Activated CD4-positive, alpha-beta T cell treated with anti-CD3 and anti-CD28 coated beads, Interleukin-2, Interleukin-6, amounts not matched to agents 100 ng/mL and 50 ng/mL, durations not matched to agents 16 hours and 8 hours (primary cell): ENCODE measurements around the gene TRAPPC13.
"Not testable (repeated sequence)": the region's sequence is repeated elsewhere in the genome, so short reads cannot be mapped to it uniquely, and the experiment has no call there.

Experiments
- DNase-seq: peaks from one replicate; pipeline ENCODE4 v3.0.0-alpha.2; 2020

TRAPPC13 gene, protein sequence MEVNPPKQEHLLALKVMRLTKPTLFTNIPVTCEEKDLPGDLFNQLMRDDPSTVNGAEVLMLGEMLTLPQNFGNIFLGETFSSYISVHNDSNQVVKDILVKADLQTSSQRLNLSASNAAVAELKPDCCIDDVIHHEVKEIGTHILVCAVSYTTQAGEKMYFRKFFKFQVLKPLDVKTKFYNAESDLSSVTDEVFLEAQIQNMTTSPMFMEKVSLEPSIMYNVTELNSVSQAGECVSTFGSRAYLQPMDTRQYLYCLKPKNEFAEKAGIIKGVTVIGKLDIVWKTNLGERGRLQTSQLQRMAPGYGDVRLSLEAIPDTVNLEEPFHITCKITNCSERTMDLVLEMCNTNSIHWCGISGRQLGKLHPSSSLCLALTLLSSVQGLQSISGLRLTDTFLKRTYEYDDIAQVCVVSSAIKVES

GRCh38 chr5:65624571-65625555 is at the start of gene TRAPPC13, which contains the start of gene SHLD3:
TRAPPC13 (plus strand) TSS chr5:65625027; CDS start chr5:65625061, 34 bp downstream.
SHLD3 (plus strand) TSS chr5:65625027; CDS start chr5:65629588, 4,561 bp downstream.
- DNase-seq, result peak; percentile 87

DNA sequence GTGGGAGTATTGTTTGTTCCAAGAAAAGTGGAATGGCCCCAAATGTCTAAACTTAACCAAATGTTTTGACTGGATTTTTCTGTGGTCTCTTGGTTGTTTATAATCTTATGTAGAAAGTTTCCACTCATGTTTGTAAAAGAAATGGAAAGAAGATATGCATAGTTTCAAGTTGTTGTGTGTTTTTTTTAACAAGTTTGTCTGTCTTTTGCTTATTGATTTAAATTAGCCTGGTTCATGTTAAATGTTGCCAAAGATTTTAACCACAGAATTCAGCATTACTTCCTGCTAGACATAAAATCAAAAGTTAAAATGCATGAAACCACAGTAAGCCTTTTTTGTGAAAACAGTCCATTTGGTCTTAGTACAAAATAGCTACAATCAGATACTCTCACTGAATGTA is 47.7 kb upstream of the TRAPPC13 start:
- DNase-seq, result no peak

DNA sequence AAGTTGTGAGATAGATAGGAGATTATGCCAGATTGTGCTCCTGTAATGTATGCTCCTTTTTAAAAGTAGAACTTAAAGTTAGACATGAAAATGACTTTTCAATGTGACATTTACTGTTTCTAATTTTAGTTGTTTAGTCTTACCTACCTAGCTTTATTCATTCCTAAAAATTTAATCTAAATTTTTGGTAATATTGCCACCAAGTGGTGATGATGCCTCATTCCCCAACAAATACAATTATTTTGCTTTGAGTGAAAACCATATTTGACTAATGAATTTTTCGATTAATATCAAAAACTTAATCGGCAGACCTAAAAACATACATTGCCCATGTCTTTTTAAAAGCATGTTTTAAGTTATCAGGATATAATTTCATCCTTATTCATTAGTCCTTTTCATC is 36.1 kb upstream of the TRAPPC13 start:
- no peak for DNase-seq

DNA sequence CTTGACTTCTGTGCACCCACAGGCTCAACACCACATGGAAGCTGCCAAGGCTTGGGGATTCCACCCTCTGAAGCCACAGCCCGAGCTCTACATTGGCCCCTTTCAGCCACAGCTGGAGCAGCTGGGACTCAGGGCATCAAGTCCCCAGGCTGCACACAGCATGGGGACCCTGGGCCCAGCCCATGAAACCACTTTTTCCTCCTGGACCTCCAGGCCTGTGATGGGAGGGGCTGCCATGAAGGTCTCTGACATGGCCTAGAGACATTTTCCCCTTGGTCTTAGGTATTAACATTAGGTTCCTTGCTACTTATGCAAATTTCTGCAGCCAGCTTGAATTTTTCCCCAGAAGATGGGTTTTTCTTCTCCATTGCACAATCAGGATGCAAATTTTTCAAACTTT is 23.1 kb upstream of the TRAPPC13 start:
- not testable (repeated sequence) for DNase-seq

DNA sequence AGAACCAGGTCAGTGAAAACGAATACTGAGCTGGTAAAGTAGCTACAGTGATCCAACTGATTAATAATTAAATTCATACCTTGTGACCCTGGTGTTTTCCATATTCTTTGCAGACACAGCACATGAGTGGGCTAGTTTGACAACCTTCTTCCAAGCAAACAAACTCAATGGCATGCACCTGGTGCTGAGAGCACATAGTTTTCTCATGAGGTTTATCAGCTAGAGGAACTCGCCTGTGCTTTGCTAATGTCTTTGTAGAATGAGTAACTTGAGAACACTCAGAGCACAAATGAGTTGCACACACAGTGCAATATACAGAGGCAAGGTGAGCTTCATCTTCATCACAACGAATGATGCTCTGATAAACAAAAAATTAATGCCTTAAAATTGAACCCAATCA is 13.3 kb upstream of the TRAPPC13 start:
- DNase-seq, result no peak

- DNase-seq, result no peak
Observed at GRCh38 chr5:65612298-65612907, 12.4 kb upstream of the TRAPPC13 start.

DNA sequence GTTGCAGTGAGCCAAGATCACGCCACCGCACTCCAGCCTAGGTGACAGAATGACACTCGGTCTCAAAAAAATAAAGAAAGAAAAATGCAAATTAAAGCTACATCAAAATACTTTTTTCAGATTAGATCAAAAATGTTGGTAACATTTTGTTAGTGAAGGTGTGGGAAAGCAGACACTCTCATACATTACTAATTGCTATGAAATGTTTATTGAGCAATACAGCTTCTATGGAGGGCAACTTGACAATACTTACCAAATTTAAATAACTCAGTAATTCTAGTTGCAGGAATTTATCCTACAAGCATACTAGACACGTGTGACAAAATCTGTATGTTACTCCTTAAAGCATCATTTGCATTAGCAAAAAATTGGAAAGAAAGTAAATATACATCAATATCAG is 4.8 kb upstream of the TRAPPC13 start:
- DNase-seq, result no peak

- DNase-seq, result not testable (repeated sequence)
Observed at GRCh38 chr5:65621961-65622360, 2.9 kb upstream of the TRAPPC13 start.

DNA sequence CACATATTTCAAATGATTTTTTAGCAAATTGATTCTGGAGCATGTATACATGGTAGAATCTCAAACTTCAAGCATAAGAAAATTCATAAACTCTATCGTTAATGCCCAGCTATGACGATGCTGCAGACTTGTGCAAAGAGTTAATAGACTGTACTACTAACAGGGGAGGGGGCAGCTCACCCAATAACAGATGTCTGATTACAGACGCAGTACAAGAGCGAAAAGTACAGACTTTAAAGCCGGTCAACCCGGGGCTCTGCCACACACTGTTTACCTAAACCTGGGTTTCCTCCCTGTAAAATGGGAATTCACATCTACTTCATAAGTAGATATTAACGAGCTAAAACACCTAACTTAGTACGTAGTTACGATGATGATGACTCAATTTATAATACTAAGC is 1.3 kb upstream of the TRAPPC13 start:
- no peak for DNase-seq

DNA sequence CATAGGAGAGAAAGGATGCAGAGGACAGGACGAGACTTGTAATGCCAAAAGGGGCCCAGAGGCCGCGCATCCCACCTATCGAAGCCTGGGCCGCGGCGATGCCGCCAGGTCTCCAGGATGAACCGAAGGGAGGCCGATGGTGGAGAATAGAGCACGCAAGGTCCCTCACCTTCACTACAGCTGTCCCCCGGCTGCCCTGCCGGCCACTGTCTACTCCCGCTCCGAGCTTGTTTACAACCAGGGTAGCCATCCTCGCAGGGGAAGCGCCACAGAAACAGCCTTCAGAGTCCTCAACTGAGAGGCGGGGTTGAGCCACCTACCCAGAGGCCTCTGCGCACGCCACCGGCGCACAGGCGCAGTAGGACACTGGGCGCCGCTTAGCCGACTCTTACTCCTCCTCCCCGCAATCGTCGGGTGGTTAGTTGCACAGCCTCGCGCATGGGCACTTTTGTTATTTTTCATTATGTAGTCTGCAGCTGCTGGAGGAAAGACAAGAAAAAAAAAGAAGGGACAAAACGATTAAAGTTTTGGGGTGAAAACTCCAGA is 729 bp upstream of the TRAPPC13 start, which contains the start of gene TRIM23:
TRIM23 (minus strand) TSS at position 309 of the 546 bp plus-strand sequence; CDS start at position 250, 59 bp downstream.
- peak; percentile 93 for DNase-seq

GRCh38 chr5:65625743-65626142 is 916 bp downstream of the TRAPPC13 start:
- no peak for DNase-seq

GRCh38 chr5:65630981-65631380 is 6.2 kb downstream of the TRAPPC13 start:
- DNase-seq, result no peak

DNA sequence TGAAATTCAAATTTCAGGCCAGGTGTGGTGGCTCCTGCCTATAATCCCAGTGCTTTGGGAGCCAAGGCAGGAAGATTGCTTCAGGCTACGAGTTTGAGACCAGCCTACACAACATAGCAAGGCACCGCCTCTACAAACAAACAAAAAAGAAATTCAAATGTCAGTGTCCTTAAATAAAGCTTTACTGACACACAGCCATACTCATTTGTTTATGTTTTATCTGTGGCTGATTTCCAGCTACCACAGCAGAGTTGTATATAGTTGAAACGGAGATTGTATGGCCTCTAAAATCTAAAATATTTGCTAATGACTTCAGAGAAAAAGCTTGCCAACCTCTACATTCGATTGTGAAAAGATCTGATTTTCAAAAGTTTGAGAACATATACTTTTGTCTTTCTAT is 15.4 kb downstream of the TRAPPC13 start:
- DNase-seq, result no peak

DNA sequence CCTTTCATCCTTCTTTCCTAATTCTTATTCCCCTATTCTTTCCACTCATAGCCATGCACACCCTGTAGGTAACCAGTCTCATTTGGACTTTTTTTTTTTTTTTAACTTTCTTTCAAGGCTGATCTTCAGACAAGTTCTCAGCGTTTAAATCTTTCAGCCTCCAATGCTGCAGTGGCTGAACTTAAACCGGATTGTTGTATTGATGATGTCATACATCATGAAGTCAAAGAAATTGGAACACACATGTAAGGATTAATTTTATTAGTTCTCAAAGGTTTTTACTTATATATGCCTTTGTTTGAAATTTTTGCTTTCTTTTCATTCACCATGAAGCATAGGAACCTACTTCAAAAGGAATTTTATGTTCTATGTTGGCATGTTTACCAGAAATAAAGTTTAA is 22.1 kb downstream of the TRAPPC13 start:
- no peak for DNase-seq

- no peak for DNase-seq
Observed at GRCh38 chr5:65647941-65648340, 23.1 kb downstream of the TRAPPC13 start.

DNA sequence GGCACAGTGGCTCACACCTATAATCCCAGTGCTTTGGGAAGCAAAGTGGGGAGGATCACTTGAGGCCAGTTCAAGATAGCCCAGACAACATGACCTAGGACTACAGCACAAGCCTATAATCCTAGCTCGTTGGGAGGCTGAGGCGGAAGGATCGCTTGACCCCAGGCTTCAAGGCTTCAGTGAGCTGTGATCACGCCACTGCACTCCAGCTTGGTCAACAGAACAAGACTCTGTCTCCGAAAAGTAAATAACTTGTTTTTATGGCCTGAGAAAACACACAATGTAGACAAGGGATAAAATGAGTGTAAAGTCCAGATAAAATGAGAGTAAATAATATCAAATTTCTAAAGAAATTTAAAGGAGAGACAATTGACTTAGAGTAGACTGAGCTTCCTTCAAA is 26.3 kb downstream of the TRAPPC13 start:
- no peak for DNase-seq

DNA sequence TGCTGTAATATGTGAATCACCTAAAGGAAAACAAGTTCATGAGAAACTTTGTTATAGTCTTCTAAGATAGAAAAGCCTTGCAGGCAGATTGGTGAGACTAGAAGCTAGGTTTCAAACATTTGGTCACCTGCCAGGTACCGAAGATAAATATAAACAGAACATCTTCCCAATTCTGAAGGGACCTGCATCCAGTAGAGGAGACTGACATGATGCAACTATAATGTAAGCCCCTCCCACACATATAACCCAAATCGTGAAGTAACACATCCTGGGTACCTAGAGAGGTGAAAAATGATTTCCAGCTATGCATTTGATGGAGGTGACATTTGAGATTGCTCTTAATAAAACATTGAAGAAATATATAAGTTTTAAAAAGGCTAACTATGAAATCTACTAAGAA is 29.9 kb downstream of the TRAPPC13 start:
- DNase-seq, result no peak

DNA sequence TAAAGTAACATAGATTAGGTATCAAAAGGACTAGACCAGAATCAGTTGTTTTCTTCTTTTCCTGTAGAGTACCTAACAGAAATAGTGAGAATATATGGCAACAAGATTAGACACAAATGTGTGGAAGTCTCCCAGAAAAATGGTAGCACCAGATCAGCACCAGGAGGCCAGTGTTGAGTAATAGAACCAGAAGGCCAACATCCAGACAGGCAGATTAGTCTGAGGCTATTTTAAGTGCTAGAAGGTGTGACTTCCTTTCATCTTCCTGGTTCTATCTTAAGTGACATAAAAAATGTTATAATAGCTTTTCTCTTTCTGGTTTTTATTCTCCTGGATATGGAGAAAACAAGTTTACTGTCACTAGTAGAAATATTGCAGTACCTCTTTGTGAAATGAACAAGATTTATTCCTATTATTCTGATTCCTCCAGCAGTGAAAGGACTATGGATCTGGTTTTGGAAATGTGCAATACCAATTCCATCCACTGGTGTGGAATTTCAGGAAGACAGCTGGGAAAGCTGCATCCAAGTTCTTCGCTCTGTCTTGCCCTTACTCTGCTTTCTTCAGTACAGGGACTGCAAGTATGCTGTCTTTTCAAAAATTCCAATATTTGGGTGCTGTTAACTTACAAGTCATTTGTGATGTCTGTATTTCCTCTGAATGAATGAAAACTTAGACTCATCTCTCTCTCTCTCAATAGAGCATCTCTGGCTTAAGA is 39.1 kb downstream of the TRAPPC13 start:
- no peak for DNase-seq

GRCh38 chr5:65668696-65669095 is 43.9 kb downstream of the TRAPPC13 start:
- no peak for DNase-seq

GRCh38 chr5:65672796-65673195 is 48.0 kb downstream of the TRAPPC13 start:
- no peak for DNase-seq

- DNase-seq, result no peak
Observed at GRCh38 chr5:65674749-65675148, 49.9 kb downstream of the TRAPPC13 start.

DNA sequence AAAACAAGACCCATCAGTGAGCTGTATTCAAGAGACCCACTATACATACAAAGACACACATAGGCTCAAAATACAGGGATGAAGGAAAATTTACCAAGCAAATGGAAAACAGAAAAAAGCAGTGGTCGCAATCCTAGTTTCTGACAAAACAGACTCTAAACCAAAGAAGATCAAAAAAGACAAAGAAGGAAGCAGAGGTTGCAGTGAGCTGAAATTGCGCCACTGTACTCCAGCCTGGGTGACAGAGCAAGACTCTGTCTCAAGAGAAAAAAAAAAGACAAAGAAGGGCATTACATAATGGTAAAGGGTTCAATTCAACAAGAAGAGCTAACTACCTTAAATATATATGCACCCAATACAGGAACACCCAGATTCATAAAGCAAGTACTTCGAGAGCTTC is 51.2 kb downstream of the TRAPPC13 start:
- DNase-seq, result not testable (repeated sequence)
